ENCODE results near the gene PEX5L.

The PEX5L gene

DNA sequence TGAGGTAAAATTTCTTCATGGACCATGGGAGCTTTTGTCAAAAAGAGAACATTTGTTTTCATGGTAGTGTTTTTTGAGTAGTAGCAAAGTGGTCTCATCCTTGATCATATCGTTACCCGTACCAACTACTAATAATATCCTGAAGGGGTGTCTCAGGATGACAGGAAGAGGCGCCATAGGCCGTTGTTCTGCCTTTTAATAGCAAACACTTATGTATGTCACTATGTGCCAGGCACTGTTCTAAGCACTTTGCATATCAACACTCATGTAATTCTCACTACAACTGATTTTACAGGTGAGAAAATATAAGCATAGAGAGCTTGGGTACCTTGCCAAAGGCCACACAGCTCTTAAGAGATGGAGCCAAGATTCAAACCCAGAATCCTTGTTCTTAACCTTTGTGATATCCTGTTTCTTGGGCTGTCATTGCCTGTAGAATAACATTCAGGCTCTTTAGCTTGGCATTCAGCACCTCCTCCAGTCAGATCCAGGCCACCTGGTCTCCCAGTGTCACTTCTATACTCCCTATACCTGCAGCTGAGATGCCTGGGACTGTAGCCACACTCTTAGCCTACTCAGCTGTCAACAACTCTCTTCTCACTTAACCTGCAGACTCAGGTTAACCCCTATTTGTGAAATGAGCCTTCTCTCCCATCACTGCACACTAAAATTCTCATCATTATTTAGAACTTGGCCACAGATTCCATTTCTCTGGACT, 270.2 kb downstream of the PEX5L start:
- no peak for DNase-seq

GRCh38 chr3:179765396-179765795, 271.3 kb downstream of the PEX5L start:
- DNase-seq = no peak

GRCh38 chr3:179760944-179761343, 275.8 kb downstream of the PEX5L start:
- DNase-seq = no peak

DNA sequence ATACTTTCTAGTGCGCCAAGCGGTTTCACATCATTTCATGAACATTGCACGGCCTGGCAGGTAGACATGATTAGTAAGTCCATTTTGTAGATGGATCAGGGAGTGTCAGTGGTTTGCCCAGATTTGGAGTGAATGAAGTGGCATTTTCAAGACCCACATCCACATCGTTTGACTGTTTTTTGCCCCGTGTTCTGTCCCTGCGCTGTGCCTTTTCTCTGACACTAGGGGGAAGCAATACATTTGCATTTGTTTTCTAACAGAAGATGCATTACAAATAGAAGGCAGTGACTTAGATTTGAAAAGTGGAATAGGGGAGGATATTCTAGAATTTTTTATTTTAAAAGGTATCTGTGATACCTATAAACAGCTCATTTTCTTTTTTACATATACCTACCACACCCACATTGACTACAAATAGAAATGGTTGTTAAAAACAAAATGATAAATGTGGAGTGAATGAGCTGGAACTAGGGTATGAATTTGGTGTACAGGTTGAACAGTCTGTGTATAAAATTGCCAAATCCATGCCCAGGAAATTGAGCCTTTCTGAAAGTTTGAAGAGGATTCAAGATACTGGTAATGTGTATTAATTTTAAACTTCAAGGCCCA, 285.9 kb downstream of the PEX5L start:
- no peak for DNase-seq

DNA sequence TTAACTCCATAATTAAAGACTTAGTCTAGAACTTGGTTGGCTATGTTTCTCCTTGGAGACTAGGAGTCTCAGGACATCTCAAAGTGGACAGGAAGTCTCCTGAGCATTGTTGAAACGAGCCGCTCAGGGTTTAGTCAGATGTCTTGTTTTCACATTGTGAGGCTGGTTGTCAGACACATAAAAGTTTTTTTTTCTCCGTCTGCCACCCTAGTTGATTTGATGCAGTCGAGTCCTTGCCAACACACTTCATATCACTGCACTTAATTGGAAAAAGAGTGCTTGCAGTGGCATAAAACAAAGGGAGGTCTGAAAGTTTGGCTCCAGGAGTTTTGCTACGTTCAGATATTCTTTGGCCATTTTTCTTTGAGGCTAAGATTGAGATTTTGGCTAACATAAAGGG, 291.0 kb downstream of the PEX5L start:
- DNase-seq = no peak

GRCh38 chr3:179745079-179745478, 291.7 kb downstream of the PEX5L start:
- no peak for DNase-seq
